GM18867 (cell line): ENCODE results near the gene OPN1LW.
"Not testable (repeated sequence)": the region's sequence is repeated elsewhere in the genome, so short reads cannot be mapped to it uniquely, and the experiment has no call there.

ENCODE experiments used
- ATAC-seq: cut with Tn5 transposase; IDR thresholded peaks from one replicate; pipeline ENCODE4 v1.9.1; 2021; ENCODE audit warnings: mild to moderate bottlenecking, moderate library complexity; ENCODE audit not compliant: unreplicated experiment

The OPN1LW gene

DNA sequence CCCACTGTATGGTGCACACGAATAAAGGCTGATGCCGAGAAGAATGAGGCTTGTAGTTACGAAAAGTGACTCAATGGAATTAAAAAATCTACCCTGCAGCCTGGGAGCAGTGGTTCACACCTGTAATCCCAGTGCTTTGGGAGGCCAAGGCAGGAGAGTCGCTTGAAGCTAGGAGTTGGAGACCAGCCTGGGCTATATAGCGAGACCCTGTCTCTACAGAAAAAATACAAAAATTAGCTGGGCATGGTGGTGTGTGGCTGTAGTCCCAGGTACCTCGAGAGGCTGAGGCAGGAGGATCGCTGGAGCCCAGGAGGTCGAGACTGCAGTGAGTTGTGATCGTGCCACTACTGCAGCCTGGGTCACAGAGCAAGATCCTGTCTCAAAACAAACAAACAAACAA, 11.7 kb upstream of the OPN1LW start:
- ATAC-seq: no peak

DNA sequence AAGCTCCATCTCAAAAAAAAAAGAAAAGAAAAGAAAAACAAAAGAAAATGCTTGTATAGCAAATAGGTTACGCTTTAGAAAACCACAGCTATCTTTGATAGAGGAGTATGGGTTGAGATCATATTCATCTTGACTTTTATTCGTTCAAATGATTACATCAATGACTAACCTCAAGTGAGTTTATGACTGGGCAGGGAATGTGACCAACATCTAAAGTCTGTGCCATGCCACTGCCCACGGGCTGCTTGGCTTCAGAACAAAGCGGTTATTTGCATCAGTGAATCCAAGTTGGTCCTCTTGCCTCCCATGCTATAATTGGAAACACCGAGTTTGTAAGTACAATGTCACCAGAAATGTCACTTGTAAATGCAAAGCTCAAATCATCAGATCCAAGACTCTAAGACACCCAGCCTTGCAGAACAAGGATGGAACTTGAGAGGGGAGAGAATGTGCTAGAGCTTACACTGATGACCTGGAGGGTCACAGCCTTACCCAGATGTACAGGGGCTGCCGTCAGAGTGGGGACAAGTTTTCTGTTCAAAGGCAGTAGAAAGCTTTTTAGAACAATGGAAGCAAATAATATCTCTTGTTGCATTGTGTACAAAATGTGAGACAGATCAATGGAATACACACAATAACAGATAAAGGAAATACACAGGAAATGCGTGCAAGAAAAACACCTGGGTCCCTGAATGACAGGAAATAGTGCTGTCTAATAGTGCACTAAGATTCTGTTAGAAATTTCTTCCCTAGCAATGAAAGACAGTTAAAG, 8.4 kb upstream of the OPN1LW start:
- no peak for ATAC-seq

DNA sequence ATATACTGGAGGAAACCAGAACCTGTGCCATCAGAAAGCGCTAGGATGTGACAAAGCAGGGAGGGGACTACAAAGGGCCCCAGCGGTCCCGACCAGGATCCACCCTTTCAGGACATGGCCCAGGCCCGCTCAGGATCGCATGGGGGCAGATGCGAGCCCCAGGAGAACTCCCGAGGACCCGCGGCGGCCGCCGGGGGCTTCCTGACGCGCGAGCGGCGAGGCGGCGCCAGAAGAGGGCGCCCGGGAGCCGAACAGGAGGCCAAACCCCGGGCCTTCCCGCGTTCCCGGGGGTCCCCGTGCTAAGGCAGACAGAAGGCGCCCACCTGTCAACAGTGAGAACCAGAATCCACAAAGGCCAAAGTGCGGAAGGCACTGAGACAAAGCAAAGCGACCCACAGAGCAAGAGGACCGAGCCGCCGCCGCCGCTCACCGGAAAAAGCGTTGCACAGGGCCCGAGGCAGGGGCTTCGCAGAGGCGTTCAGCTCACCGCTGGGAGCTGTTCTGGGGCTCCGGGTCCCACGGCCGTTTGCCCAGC, 7.3 kb upstream of the OPN1LW start:
- no peak for ATAC-seq

DNA sequence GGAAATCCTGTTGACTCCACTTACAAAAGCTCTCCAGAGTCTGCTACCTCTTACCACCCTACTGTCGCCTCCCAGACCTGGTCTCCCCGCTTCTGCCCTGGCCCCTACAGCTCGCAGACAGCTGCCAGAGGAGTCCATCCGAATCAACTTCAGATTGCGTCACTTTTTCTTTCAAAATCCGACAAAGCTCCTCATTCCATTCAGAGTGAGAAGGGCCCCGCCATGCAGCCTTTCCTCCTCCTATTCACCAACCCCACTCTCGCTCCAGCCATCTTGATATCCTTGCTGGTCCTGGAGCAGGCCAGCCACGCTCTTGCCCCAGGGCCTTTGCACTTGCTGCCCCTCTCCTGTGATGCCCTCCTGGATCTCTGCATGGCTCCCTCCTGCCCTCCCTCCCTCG, 5.2 kb upstream of the OPN1LW start:
- ATAC-seq: no peak

GRCh38 chrX:154140206-154140605, 3.8 kb upstream of the OPN1LW start:
- no peak for ATAC-seq

DNA sequence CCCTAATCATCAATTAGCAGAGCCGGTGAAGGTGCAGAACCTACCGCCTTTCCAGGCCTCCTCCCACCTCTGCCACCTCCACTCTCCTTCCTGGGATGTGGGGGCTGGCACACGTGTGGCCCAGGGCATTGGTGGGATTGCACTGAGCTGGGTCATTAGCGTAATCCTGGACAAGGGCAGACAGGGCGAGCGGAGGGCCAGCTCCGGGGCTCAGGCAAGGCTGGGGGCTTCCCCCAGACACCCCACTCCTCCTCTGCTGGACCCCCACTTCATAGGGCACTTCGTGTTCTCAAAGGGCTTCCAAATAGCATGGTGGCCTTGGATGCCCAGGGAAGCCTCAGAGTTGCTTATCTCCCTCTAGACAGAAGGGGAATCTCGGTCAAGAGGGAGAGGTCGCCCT, 3.3 kb upstream of the OPN1LW start:
- no peak for ATAC-seq

DNA sequence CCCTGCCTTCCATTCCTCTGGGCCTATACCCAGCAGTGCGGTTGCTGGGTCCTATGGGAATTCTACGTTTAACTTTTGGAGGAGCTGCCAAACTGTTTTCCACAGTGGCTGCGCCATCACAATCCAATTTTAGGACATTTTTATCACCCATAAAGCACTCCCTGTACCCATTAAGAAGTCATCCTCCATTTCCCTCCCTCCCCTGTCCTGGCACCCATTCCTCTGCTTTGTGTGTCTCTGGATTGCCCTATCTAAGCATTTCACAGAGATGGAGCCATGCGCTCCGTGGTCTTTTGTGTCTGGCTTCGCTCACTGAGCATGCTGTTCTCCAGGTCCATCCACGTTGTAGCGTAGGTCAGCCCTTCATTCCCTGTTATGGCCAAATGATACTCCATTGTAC, 1.7 kb upstream of the OPN1LW start:
- ATAC-seq: no peak

DNA sequence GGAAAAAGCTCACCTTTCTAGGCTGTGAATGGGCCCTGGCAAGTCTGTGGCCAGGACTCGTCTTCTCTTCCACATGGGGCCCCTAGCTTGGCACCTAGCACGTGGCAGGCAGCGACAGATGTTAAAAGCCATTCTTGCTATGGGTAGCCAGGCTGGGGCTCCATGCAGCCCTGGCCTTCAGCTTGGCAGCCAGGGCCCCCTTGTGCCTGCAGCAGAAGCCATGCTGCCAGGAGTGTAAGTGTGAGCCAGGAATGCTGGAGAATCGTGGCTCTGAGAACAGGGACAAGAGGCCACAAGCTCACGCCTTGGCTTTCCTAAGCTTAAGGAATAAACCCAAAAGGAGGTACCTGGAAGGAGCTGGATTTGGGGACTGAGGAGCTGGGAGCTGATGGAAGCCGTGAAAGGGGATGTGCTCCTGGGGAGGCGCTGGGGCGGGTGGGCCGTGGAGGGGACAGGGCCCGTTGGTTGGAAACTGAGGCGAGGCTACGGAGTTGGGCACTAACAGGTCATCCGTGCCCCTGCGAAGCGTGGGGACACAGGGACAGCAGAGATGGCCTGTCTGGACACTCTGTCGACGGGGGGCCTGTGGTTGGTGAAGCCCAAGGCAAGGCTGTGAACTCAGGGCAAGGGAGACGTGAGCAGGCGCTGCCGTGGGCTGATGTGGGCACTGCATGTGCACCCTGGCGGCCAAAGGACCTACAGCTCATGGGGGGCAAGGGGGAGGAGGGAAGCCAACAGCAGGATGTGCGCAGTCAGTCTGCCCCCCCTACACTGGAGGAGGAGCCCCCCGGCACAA, 895 bp upstream of the OPN1LW start:
- no peak for ATAC-seq

- not testable (repeated sequence) for ATAC-seq
Measured at GRCh38 chrX:154151030-154151429, 7.0 kb downstream of the OPN1LW start.

DNA sequence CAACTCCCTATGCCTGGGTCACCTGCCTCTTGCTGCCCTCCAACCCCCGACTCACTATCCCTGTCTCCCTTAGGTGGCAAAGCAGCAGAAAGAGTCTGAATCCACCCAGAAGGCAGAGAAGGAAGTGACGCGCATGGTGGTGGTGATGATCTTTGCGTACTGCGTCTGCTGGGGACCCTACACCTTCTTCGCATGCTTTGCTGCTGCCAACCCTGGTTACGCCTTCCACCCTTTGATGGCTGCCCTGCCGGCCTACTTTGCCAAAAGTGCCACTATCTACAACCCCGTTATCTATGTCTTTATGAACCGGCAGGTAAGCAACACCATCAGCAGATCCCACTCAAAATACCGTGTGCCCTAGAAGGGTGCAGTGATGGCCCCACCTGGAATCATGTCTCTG, 12.2 kb downstream of the OPN1LW start:
- not testable (repeated sequence) for ATAC-seq

- ATAC-seq: not testable (repeated sequence)
Measured at GRCh38 chrX:154157207-154157606, 13.2 kb downstream of the OPN1LW start.

DNA sequence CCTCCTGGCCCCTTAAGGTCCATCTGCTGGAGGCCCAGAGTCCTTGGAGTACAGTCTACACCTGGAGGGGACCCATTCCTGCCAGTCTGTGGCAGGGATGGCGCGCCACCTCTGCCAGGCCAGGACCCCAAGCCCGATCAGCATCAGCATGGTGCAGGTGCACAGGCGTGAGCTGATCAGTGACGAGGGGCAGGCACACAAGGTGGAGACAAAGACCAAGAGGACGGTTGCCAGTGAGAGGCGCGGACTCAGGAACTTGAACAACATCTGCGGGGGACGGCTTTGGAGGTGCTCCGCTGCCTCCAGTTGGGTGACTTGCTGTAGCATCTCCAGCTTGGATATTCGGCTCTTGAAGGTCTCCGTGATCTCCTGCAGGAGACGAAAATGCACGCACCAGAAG, 15.3 kb downstream of the OPN1LW start:
- ATAC-seq: not testable (repeated sequence)

DNA sequence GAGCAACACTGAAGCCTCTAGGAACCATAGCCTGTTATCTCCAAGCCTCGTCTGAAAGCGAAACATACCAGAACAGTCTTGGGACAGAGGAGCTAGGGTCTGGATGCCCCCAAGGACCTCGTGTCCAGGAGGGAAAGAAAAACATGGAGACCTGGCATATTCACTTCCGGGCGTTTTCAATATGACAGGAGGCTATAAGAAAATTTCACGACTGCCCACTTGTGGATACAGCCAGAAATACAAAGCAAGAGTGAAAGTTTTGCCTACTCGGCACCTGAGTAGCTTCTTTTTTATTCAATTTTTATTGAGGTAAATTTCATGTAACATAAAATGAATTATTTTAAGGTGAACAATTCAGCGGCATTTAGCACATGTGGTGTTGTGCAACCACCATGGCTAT, 20.9 kb downstream of the OPN1LW start:
- not testable (repeated sequence) for ATAC-seq

DNA sequence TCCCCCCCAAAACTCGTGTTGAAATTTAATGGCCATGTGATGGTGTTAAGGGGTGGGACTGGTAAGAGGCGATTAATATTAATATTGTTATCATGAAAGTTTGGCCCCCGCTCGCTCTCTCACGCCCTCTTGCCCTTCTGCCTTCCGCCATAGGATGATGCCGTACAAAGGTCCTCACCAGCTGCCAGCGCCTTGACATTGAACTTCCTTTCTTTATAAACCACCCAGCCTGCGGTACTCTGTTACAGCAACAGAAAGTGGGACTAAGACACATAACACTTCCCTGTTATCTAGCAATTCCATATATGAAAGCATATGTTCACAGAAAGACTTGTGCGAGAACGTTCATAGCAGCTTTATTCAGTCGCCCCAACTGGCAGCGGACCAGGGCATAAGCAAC, 24.3 kb downstream of the OPN1LW start:
- not testable (repeated sequence) for ATAC-seq

DNA sequence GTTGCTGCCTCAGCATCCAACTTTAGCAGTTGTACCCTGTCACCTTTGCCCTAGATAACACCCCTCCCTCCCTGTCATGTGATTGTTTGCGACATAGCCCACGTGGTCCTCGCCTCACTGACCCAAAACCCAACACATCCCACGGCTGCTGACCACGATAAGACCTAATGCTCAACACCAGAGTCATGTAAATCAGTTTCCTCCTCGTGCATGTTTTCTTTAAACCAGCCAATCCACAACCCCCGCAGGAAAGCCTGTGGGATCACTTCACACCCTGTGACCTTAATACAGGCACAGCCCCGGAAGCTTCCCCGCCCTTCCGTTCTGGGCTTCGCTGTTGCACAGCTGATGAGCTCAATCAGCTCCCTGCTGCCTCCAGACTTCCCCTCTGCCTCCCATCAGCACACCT, 28.5 kb downstream of the OPN1LW start:
- ATAC-seq: peak; percentile 85

DNA sequence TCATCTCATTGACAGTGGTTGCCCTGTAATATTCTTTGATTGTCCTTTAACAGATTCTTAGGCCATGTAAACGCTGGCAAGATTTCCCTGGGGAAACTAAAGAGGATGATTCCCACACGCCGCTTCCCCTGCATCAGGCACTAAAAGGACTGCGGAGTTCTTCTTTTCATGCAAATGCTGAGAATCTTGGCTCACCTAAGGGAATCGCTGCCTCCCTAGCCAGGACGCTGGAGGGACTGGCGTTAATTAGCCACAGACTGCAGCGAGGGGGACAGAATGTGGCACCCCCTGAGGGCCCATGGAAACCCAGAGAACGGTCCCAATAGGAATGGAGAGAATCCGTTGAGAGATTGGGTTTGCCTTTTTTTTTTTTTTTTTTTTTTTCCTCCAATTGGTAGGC, 30.3 kb downstream of the OPN1LW start:
- ATAC-seq: not testable (repeated sequence)

GRCh38 chrX:154182296-154182695, 38.3 kb downstream of the OPN1LW start, which contains the start of gene OPN1MW:
OPN1MW (plus strand) TSS chrX:154182596; CDS start chrX:154182678, 82 bp downstream.
- ATAC-seq: not testable (repeated sequence)

DNA sequence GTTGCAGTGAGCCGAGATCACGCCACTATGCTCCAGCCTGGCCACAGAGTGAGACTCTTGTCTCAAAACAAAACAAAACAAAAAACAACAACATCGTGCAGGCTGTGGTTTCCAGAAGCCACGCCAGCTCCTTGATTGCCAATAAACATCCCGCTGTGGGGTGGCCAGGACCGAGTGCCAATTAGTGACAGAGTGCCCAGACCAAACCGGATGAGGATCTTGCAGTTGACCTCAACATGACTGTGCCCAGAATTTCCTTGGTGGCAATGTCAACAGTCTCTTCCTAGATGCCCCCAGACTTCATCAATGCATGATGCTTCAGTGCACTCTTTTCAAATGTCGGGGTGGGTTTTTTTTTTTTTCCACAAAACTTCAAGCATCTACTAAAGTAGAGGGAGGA, 39.8 kb downstream of the OPN1LW start:
- ATAC-seq: not testable (repeated sequence)

GRCh38 chrX:154192846-154193245, 48.8 kb downstream of the OPN1LW start:
- ATAC-seq: not testable (repeated sequence)

DNA sequence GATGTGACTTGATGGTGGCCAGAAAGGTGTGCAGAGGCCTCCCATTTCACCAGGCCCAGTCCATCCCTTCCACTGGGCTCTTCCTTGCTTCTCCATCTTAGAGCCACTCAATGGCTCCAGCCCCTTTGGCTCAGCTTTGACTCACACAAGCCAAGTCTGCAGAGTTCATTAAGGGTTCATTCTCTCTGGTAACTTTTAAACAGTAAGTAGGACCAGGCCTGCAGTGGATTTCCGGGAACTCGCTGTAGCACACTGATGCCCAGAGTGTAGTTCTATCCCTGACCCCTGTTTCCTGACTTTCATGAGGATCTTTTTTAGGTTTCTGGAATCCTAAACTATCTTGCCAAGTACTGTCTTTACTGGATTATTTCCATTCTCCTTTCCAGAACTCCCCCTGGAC, 50.3 kb downstream of the OPN1LW start:
- ATAC-seq: not testable (repeated sequence)

- not testable (repeated sequence) for ATAC-seq
Measured at GRCh38 chrX:154196466-154196865, 52.4 kb downstream of the OPN1LW start.
